HepG2 (cell line): Measurements from ENCODE around the gene ABHD3. TPM values are rescaled to one million over a fixed set of nuclear protein-coding genes. Genes with fewer than 3 reads are reported as not detected.

Source experiments
- ATRX ChIP-seq: sonication (generic); formaldehyde crosslinking; IDR thresholded peaks from 2 replicates; pipeline ENCODE4 v1.4.0; 2020; ENCODE audit warnings: missing genetic modification reagents, borderline replicate concordance
- CEBPB ChIP-seq: IDR thresholded peaks from 2 replicates; pipeline ENCODE4 v1.6.1; 2011; ENCODE audit warnings: low read depth, low read length, improper control_type of control experiment, borderline replicate concordance
- ESRRA ChIP-seq: sonication (generic); formaldehyde crosslinking; IDR thresholded peaks from 2 replicates; pipeline ENCODE4 v1.5.1; 2020; ENCODE audit warnings: mild to moderate bottlenecking, low read depth, missing genetic modification reagents
- GFI1 ChIP-seq: sonication (generic); formaldehyde crosslinking; IDR thresholded peaks from 2 replicates; pipeline ENCODE4 v1.5.0; 2020; ENCODE audit warnings: missing genetic modification reagents, mild to moderate bottlenecking, borderline replicate concordance
- JARID2 ChIP-seq: sonication (generic); formaldehyde crosslinking; IDR thresholded peaks from 2 replicates; pipeline ENCODE4 v1.8.1; 2023; ENCODE audit warnings: missing genetic modification reagents, inconsistent platforms; ENCODE audit not compliant: insufficient replicate concordance
- JDP2 ChIP-seq: sonication (generic); formaldehyde crosslinking; IDR thresholded peaks from 2 replicates; pipeline ENCODE4 v1.8.1; 2022; ENCODE audit warnings: missing genetic modification reagents, borderline replicate concordance
- KDM2A ChIP-seq: sonication (generic); formaldehyde crosslinking; IDR thresholded peaks from 2 replicates; pipeline ENCODE4 v1.4.0; 2020; ENCODE audit warnings: low read depth, missing genetic modification reagents, borderline replicate concordance
- KLF15 ChIP-seq: sonication (generic); formaldehyde crosslinking; IDR thresholded peaks from 2 replicates; pipeline ENCODE4 v1.8.1; 2023; ENCODE audit warnings: borderline replicate concordance, mild to moderate bottlenecking, inconsistent platforms, missing genetic modification reagents, mixed read lengths
- MEIS1 ChIP-seq: sonication (generic); formaldehyde crosslinking; IDR thresholded peaks from 2 replicates; pipeline ENCODE4 v1.9.0; 2021; ENCODE audit warnings: mild to moderate bottlenecking, missing genetic modification reagents, moderate library complexity, borderline replicate concordance
- RCOR2 ChIP-seq: IDR thresholded peaks from 2 replicates; pipeline ENCODE4 v1.6.1; 2016; ENCODE audit warnings: missing biosample characterization, missing genetic modification reagents
- SMAD1 ChIP-seq: sonication (generic); formaldehyde crosslinking; IDR thresholded peaks from 2 replicates; pipeline ENCODE4 v1.4.0; 2020; ENCODE audit warnings: missing genetic modification reagents, low read depth, mild to moderate bottlenecking, borderline replicate concordance
- WIZ ChIP-seq: sonication (generic); formaldehyde crosslinking; IDR thresholded peaks from 2 replicates; pipeline ENCODE4 v1.5.1; 2020; ENCODE audit warnings: mild to moderate bottlenecking, missing genetic modification reagents
- ZNF350 ChIP-seq: sonication (generic); formaldehyde crosslinking; IDR thresholded peaks from 2 replicates; pipeline ENCODE4 v1.4.0; 2020; ENCODE audit warnings: mild to moderate bottlenecking, low read depth, missing genetic modification reagents, borderline replicate concordance
- ZNF383 ChIP-seq: sonication (generic); formaldehyde crosslinking; IDR thresholded peaks from 2 replicates; pipeline ENCODE4 v1.4.0; 2020; ENCODE audit warnings: missing genetic modification reagents, mild to moderate bottlenecking, borderline replicate concordance
- ZNF713 ChIP-seq: sonication (generic); formaldehyde crosslinking; IDR thresholded peaks from 2 replicates; pipeline ENCODE4 v1.4.0; 2020; ENCODE audit warnings: mild to moderate bottlenecking, missing genetic modification reagents
- ZNF724P ChIP-seq: sonication (generic); formaldehyde crosslinking; IDR thresholded peaks from 2 replicates; pipeline ENCODE4 v1.8.0; 2022; ENCODE audit warnings: missing genetic modification reagents, borderline replicate concordance
- polyA plus RNA-seq, 8 experiments: library from polyadenylated mRNA; depleted of rRNA in 3 of 8; stranded (reverse) in 7 of 8; unstranded in 1 of 8; fragments of >200 nt; fragmentation: Illumina TruSeq in 4 of 8; extraction: Trizol in 4 of 8; gene quantifications; 2 replicates each; pipeline versions ENCODE4 v1.2.1 to v1.2.3, GENCODE V29; 2011 to 2016; ENCODE audit warnings: low read depth in 4 of 8, missing spikeins in 1 of 8, mixed read lengths in 1 of 8; ENCODE audit not compliant: insufficient read depth in 1 of 8
- total RNA-seq, 5 experiments: library from RNA; depleted of rRNA; stranded (reverse); fragments of >200 nt; fragmentation: Illumina TruSeq; extraction: Trizol; gene quantifications; 2 replicates each; pipeline ENCODE4 v1.2.3, GENCODE V29; 2016; ENCODE audit warnings: low read depth in 1 of 5
- TF ChIP-seq, protein P1 (sequence below): sonication (generic); formaldehyde crosslinking; IDR thresholded peaks from 2 replicates; pipeline ENCODE4 v1.5.1; 2020; ENCODE audit warnings: missing genetic modification reagents, mild to moderate bottlenecking, borderline replicate concordance
- TF ChIP-seq, protein P2 (sequence below): sonication (generic); formaldehyde crosslinking; IDR thresholded peaks from 2 replicates; pipeline ENCODE4 v1.5.0; 2020; ENCODE audit warnings: missing genetic modification reagents
- TF ChIP-seq, protein P3 (sequence below): sonication (generic); formaldehyde crosslinking; IDR thresholded peaks from 2 replicates; pipeline ENCODE4 v1.4.0; 2020; ENCODE audit warnings: missing genetic modification reagents
- TF ChIP-seq, protein P4 (sequence below): sonication (generic); formaldehyde crosslinking; IDR thresholded peaks from 2 replicates; pipeline ENCODE4 v1.4.0; 2020; ENCODE audit warnings: mild to moderate bottlenecking, low read depth, missing genetic modification reagents
- TF ChIP-seq, protein P5 (sequence below): sonication (generic); formaldehyde crosslinking; IDR thresholded peaks from 2 replicates; pipeline ENCODE4 v1.4.0; 2020; ENCODE audit warnings: missing genetic modification reagents

The ABHD3 gene
- total and polyA plus RNA-seq, 2 of the 13 experiments (the other 11 are each of a cell fraction or from before 2014, with no cell fraction given) = 32.1 to 40.2 TPM

DNA sequence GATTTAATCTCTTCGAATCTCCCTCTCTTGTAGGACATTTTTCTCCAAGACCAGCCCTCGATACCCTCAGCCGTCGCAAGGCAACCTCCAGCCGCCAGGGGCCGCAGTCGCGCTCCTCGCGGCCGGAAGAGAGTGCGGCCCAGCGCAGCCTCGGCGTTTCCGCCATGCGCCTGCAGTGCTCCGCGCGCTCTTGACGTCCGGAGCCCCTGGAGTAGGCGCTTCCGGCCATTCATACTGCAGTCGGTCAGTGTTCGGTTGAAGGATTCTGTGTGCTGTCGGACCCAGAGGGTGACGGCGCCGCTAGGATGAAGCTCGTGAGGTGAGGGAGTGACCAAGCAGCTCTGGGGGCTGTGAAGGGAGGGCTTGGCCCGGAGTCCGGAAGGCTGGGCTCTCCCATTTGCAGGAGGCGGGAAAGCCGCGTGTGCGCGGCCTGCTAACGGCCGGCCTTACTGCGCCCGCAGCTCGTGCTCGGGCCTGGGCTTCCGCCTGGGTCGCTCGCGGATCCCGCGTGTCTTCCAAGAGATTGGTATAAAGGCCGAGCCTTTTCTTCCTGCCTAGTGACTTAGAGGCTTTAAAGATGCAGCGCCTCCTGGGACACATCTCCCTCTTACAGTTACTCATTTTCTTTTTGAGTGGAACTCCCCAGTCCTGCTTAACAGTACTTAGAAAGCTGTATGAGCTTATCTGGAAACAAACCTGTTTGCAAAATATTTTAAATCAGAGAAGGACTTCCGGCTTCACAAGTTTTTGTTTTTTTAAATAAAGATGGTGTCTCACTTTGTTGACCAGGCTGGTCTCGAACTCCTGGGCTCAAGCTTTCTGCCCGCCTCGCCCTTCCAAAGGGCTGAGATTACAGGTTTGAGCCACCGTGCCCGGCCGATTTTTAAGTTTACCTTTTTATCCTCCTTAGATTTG is 92.2 kb downstream of the ABHD3 start, which contains the start of gene SNRPD1 (continued):
- TF ChIP-seq, protein P1, sequence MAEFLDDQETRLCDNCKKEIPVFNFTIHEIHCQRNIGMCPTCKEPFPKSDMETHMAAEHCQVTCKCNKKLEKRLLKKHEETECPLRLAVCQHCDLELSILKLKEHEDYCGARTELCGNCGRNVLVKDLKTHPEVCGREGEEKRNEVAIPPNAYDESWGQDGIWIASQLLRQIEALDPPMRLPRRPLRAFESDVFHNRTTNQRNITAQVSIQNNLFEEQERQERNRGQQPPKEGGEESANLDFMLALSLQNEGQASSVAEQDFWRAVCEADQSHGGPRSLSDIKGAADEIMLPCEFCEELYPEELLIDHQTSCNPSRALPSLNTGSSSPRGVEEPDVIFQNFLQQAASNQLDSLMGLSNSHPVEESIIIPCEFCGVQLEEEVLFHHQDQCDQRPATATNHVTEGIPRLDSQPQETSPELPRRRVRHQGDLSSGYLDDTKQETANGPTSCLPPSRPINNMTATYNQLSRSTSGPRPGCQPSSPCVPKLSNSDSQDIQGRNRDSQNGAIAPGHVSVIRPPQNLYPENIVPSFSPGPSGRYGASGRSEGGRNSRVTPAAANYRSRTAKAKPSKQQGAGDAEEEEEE (CRISPR knock-in tag) = peak; percentile 80; the same call in 1 of the 2 replicates
- TF ChIP-seq, protein P2, sequence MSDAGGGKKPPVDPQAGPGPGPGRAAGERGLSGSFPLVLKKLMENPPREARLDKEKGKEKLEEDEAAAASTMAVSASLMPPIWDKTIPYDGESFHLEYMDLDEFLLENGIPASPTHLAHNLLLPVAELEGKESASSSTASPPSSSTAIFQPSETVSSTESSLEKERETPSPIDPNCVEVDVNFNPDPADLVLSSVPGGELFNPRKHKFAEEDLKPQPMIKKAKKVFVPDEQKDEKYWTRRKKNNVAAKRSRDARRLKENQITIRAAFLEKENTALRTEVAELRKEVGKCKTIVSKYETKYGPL (CRISPR knock-in tag) = peak; percentile 93
- TF ChIP-seq RCOR2 = no peak
- TF ChIP-seq WIZ (CRISPR knock-in tag) = no peak
- no peak for TF ChIP-seq ZNF383
- peak; percentile 82 for TF ChIP-seq JARID2
- peak; percentile 55; the same call in 1 of the 2 replicates for TF ChIP-seq SMAD1
- TF ChIP-seq JDP2 (CRISPR knock-in tag) = 0 out of 2 replicates have a peak, but pooled peaks have one; percentile 47
- TF ChIP-seq, protein P3, sequence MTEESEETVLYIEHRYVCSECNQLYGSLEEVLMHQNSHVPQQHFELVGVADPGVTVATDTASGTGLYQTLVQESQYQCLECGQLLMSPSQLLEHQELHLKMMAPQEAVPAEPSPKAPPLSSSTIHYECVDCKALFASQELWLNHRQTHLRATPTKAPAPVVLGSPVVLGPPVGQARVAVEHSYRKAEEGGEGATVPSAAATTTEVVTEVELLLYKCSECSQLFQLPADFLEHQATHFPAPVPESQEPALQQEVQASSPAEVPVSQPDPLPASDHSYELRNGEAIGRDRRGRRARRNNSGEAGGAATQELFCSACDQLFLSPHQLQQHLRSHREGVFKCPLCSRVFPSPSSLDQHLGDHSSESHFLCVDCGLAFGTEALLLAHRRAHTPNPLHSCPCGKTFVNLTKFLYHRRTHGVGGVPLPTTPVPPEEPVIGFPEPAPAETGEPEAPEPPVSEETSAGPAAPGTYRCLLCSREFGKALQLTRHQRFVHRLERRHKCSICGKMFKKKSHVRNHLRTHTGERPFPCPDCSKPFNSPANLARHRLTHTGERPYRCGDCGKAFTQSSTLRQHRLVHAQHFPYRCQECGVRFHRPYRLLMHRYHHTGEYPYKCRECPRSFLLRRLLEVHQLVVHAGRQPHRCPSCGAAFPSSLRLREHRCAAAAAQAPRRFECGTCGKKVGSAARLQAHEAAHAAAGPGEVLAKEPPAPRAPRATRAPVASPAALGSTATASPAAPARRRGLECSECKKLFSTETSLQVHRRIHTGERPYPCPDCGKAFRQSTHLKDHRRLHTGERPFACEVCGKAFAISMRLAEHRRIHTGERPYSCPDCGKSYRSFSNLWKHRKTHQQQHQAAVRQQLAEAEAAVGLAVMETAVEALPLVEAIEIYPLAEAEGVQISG = peak; percentile 100
- no peak for TF ChIP-seq ATRX
- peak; percentile 19; the same call in 1 of the 2 replicates for TF ChIP-seq ESRRA (CRISPR knock-in tag)
- peak; percentile 97 for TF ChIP-seq KDM2A (CRISPR knock-in tag)
- TF ChIP-seq MEIS1 (CRISPR knock-in tag) = no peak
- TF ChIP-seq CEBPB = no peak
- peak; percentile 91; the same call in 1 of the 2 replicates for TF ChIP-seq ZNF713 (CRISPR knock-in tag)
- TF ChIP-seq ZNF724P (CRISPR knock-in tag) = peak; percentile 96
- TF ChIP-seq KLF15 (CRISPR knock-in tag) = peak; percentile 51; the same call in 1 of the 2 replicates
- TF ChIP-seq, protein P4, sequence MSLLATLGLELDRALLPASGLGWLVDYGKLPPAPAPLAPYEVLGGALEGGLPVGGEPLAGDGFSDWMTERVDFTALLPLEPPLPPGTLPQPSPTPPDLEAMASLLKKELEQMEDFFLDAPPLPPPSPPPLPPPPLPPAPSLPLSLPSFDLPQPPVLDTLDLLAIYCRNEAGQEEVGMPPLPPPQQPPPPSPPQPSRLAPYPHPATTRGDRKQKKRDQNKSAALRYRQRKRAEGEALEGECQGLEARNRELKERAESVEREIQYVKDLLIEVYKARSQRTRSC = no peak
- peak; percentile 80 for TF ChIP-seq GFI1 (CRISPR knock-in tag)
- peak; percentile 96 for TF ChIP-seq ZNF350 (CRISPR knock-in tag)
- TF ChIP-seq, protein P5, sequence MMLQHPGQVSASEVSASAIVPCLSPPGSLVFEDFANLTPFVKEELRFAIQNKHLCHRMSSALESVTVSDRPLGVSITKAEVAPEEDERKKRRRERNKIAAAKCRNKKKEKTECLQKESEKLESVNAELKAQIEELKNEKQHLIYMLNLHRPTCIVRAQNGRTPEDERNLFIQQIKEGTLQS = peak; percentile 38; the same call in 1 of the 2 replicates
